ENCODE data around the gene NECAB2.

DNA sequence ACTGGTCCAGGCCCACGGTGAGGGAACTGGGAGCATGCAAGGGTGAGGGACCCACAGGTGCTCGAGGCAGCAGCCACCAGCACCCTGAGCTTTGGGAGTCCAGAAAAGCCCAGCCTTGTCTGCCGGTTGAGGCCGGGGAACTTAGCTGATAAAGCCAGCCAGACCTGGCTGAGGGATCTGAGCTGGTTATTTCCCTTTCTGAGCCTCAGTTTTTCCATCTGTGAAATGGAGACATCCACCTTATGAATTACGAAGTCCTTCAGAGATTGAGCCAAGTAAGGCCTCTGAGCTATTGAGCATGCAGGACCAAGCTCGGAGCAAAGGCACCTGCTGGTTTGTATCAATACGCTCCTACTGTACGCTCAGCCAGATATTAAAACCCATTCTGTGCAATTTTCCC, 13.8 kb downstream of the NECAB2 start:
- TF ChIP-seq, protein P1, sequence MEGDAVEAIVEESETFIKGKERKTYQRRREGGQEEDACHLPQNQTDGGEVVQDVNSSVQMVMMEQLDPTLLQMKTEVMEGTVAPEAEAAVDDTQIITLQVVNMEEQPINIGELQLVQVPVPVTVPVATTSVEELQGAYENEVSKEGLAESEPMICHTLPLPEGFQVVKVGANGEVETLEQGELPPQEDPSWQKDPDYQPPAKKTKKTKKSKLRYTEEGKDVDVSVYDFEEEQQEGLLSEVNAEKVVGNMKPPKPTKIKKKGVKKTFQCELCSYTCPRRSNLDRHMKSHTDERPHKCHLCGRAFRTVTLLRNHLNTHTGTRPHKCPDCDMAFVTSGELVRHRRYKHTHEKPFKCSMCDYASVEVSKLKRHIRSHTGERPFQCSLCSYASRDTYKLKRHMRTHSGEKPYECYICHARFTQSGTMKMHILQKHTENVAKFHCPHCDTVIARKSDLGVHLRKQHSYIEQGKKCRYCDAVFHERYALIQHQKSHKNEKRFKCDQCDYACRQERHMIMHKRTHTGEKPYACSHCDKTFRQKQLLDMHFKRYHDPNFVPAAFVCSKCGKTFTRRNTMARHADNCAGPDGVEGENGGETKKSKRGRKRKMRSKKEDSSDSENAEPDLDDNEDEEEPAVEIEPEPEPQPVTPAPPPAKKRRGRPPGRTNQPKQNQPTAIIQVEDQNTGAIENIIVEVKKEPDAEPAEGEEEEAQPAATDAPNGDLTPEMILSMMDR (IDR thresholded peaks at IDR 0.05) = no peak
- TF ChIP-seq POLR2AphosphoS5 (IDR thresholded peaks at IDR 0.05) (no peak), POLR2A (IDR thresholded peaks at IDR 0.05) (no peak)

Measured in stomach (tissue), 4 donors.